KMS-11 (cell line): Measurements from ENCODE around the gene PSMD13.
A peak's percentile ranks its signal among the peaks of the same experiment; 100 is the strongest.
"Not testable (repeated sequence)": the region's sequence is repeated elsewhere in the genome, so short reads cannot be mapped to it uniquely, and the experiment has no call there.

Experiments
- H2AFZ ChIP-seq: fragments of 200-600 bp; sonication (generic); 2 replicates; pipeline ENCODE4 v1.6.1; 2016; ENCODE audit warnings: antibody characterized with exemption, mixed run types, low read depth
- H3K27ac ChIP-seq: fragments of 200-600 bp; sonication (generic); 2 replicates; pipeline ENCODE4 v1.6.1; 2016; ENCODE audit warnings: mild to moderate bottlenecking, mixed run types
- H3K27me3 ChIP-seq: fragments of 200-600 bp; sonication (generic); 2 replicates; pipeline ENCODE4 v1.6.1; 2017; ENCODE audit warnings: mild to moderate bottlenecking, low read depth, mixed run types, moderate library complexity; ENCODE audit not compliant: insufficient read depth
- H3K36me3 ChIP-seq: fragments of 200-600 bp; sonication (generic); 2 replicates; pipeline ENCODE4 v1.6.1; 2017; ENCODE audit warnings: mild to moderate bottlenecking, mixed run types; ENCODE audit not compliant: insufficient read depth
- H3K4me1 ChIP-seq: fragments of 200-600 bp; sonication (generic); 2 replicates; pipeline ENCODE4 v1.6.1; 2016; ENCODE audit warnings: mild to moderate bottlenecking, low read depth, mixed run types; ENCODE audit not compliant: poor library complexity, severe bottlenecking
- H3K4me2 ChIP-seq: fragments of 200-600 bp; sonication (generic); 2 replicates; pipeline ENCODE4 v1.7.0; 2016; ENCODE audit warnings: mild to moderate bottlenecking, mixed run types
- H3K4me3 ChIP-seq: fragments of 200-600 bp; sonication (generic); IDR thresholded peaks from 2 replicates; pipeline ENCODE4 v1.6.1; 2017; ENCODE audit warnings: low read depth, low read length, mixed read lengths; ENCODE audit not compliant: insufficient read depth
- H3K79me2 ChIP-seq: fragments of 200-600 bp; sonication (generic); 2 replicates; pipeline ENCODE4 v1.6.1; 2016; ENCODE audit warnings: low read depth, mixed run types; ENCODE audit not compliant: insufficient read depth
- H3K9ac ChIP-seq: fragments of 200-600 bp; sonication (generic); 2 replicates; pipeline ENCODE4 v1.6.1; 2016; ENCODE audit warnings: mild to moderate bottlenecking, mixed run types
- H4K20me1 ChIP-seq: fragments of 200-600 bp; sonication (generic); 2 replicates; pipeline ENCODE4 v1.6.1; 2016; ENCODE audit warnings: mild to moderate bottlenecking, mixed run types; ENCODE audit not compliant: insufficient read depth
- CTCF ChIP-seq: fragments of 200-600 bp; sonication (generic); conservative IDR thresholded peaks from 2 replicates; pipeline ENCODE4 v1.6.1; 2017; ENCODE audit warnings: low read depth, mild to moderate bottlenecking, antibody characterized with exemption, low read length, moderate library complexity, mixed read lengths

Gene PSMD13

GRCh38 chr11:266676-267439 lies 30.1 kb downstream of the PSMD13 start:
- Histone ChIP-seq H3K27me3 (no peaks in the 10 kb centered on the region), H3K79me2 (0 out of 2 replicates have a peak, but pooled peaks cover 9% of the 10 kb centered on the region), H3K4me3 (no peak overlapping the region), H3K27ac (no peak overlapping the region), H3K9ac (no peak overlapping the region), H4K20me1 (no peaks in the 10 kb centered on the region), H3K36me3 (no peaks in the 10 kb centered on the region), H2AFZ (0 out of 2 replicates have a peak overlapping the region, but pooled peaks have one; percentile 25), H3K4me2 (peak overlapping the region; percentile 55), H3K4me1 (peaks cover 36% of the 10 kb centered on the region)
- no peak for TF ChIP-seq CTCF

- H3K9ac ChIP-seq = peak overlapping the region; percentile 85
- H3K36me3 ChIP-seq = no peaks in the 10 kb centered on the region
- 0 out of 2 replicates have a peak, but pooled peaks cover 9% of the 10 kb centered on the region for H3K79me2 ChIP-seq
- H3K4me2 ChIP-seq = peak overlapping the region; percentile 100
- H2AFZ ChIP-seq = peak overlapping the region; percentile 15; the same call in 1 of the 2 replicates
- no peaks in the 10 kb centered on the region for H4K20me1 ChIP-seq
- H3K27ac ChIP-seq = peak overlapping the region; percentile 97
- H3K4me1 ChIP-seq = peaks cover 36% of the 10 kb centered on the region
- no peaks in the 10 kb centered on the region for H3K27me3 ChIP-seq
- no peak for TF ChIP-seq CTCF
- no peak overlapping the region for H3K4me3 ChIP-seq
Measured at GRCh38 chr11:267491-267994, 30.8 kb downstream of the PSMD13 start.

- H3K4me1 ChIP-seq = peaks cover 35% of the 10 kb centered on the region
- H3K9ac ChIP-seq = peak overlapping the region; percentile 85
- peak overlapping the region; percentile 97 for H3K27ac ChIP-seq
- H4K20me1 ChIP-seq, H3K79me2 ChIP-seq, H3K36me3 ChIP-seq, H3K4me3 ChIP-seq, H3K27me3 ChIP-seq: not testable (repeated sequence)
- H3K4me2 ChIP-seq = peak overlapping the region; percentile 100
- H2AFZ ChIP-seq = peak overlapping the region; percentile 15
Measured at GRCh38 chr11:268716-269145, 32.0 kb downstream of the PSMD13 start.

- Histone ChIP-seq H3K79me2 (0 out of 2 replicates have a peak, but pooled peaks cover 9% of the 10 kb centered on the region), H4K20me1 (no peaks in the 10 kb centered on the region), H2AFZ (peak overlapping the region; percentile 15), H3K27ac (peak overlapping the region; percentile 97), H3K4me2 (peak overlapping the region; percentile 100), H3K4me3 (no peak overlapping the region), H3K4me1 (peaks cover 29% of the 10 kb centered on the region), H3K9ac (peak overlapping the region; percentile 85), H3K36me3 (no peaks in the 10 kb centered on the region), H3K27me3 (no peaks in the 10 kb centered on the region)
- no peak; the same call in 1 of the 2 replicates for TF ChIP-seq CTCF
Measured at GRCh38 chr11:269146-269890, 32.5 kb downstream of the PSMD13 start.
